Activated CD8-positive, alpha-beta memory T cell treated with anti-CD3 and anti-CD28 coated beads, Interleukin-2, amount 10 ng/mL, durations not matched to agents 7 days and 5 days (primary cell): ENCODE measurements around the gene SMC5. TPM values are rescaled to one million over a fixed set of nuclear protein-coding genes. Genes with fewer than 3 reads are reported as not detected.
A peak's percentile ranks its signal among the peaks of the same experiment; 100 is the strongest.
"Not testable (repeated sequence)": the region's sequence is repeated elsewhere in the genome, so short reads cannot be mapped to it uniquely, and the experiment has no call there.

ENCODE experiments used
- ATAC-seq: fragments of 150-1000 bp; cut with Tn5 transposase; one replicate; pipeline ENCODE4 v1.10.0; 2021; ENCODE audit warnings: moderate library complexity
- CTCF ChIA-PET: fragments of 350-600 bp; sonication (Branson Sonifier 250); formaldehyde crosslinking; loops from one replicate; lab custom pipeline; 2021; ENCODE audit warnings: antibody characterized with exemption; lab: Charles Lee
- DNase-seq: peaks from one replicate; pipeline ENCODE4 v3.0.0-alpha.2; 2020
- H3K27ac Mint-ChIP-seq: one replicate; pipeline ENCODE4 v1.8.0; 2021; ENCODE audit warnings: mild to moderate bottlenecking, mixed read lengths
- H3K27me3 Mint-ChIP-seq: one replicate; pipeline ENCODE4 v1.8.0; 2021; ENCODE audit warnings: mixed read lengths
- H3K36me3 Mint-ChIP-seq: one replicate; pipeline ENCODE4 v1.8.0; 2021; ENCODE audit warnings: mild to moderate bottlenecking, mixed read lengths
- H3K4me1 Mint-ChIP-seq: one replicate; pipeline ENCODE4 v1.8.0; 2021; ENCODE audit warnings: mixed read lengths
- H3K4me3 Mint-ChIP-seq: one replicate; pipeline ENCODE4 v1.8.0; 2021; ENCODE audit warnings: mild to moderate bottlenecking, moderate library complexity, mixed read lengths
- H3K9me3 Mint-ChIP-seq: one replicate; pipeline ENCODE4 v1.8.0; 2022; ENCODE audit warnings: low read depth, mixed read lengths
- total RNA-seq, 2 experiments: library from RNA; stranded (reverse); gene quantifications; one replicate each; pipeline ENCODE4 v1.2.3, GENCODE V29; 2021

SMC5 gene
- total RNA-seq, 2 experiments from 2014 or later, result 38.0 to 39.4 TPM

- Mint-ChIP-seq H3K9me3 (no peaks in the 10 kb centered on the region), H3K4me3 (no peak overlapping the region), H3K36me3 (peaks cover 11% of the 10 kb centered on the region), H3K27ac (no peak overlapping the region), H3K4me1 (peaks cover 24% of the 10 kb centered on the region), H3K27me3 (no peaks in the 10 kb centered on the region)
- ATAC-seq (no peak), DNase-seq (no peak)
- CTCF ChIA-PET, result no interaction called here
Observed at GRCh38 chr9:70389188-70389587, 130.4 kb downstream of the SMC5 start.

GRCh38 chr9:70389621-70390266, 131.0 kb downstream of the SMC5 start:
- H3K4me1 Mint-ChIP-seq, result peaks cover 24% of the 10 kb centered on the region
- peaks cover 9% of the 10 kb centered on the region for H3K36me3 Mint-ChIP-seq
- DNase-seq, result no peak
- no peak overlapping the region for H3K4me3 Mint-ChIP-seq
- no peaks in the 10 kb centered on the region for H3K9me3 Mint-ChIP-seq
- H3K27me3 Mint-ChIP-seq, result no peaks in the 10 kb centered on the region
- CTCF ChIA-PET, result interaction anchor here (1.1 kb wide), 1 partner anchor 17 kb away, joined by 3 read pairs; no protein-coding TSS in a partner anchor
- ATAC-seq, result peak; percentile 20
- H3K27ac Mint-ChIP-seq, result no peak overlapping the region

- Mint-ChIP-seq H3K27ac (peak overlapping the region; percentile 25), H3K4me1 (peaks cover 24% of the 10 kb centered on the region), H3K4me3 (no peak overlapping the region), H3K36me3 (peaks cover 9% of the 10 kb centered on the region), H3K9me3 (no peaks in the 10 kb centered on the region), H3K27me3 (no peaks in the 10 kb centered on the region)
- DNase-seq (no peak), ATAC-seq (no peak)
- CTCF ChIA-PET, result interaction anchor here (0.8 to 1.7 kb wide), 3 partner anchors 51 to 211 kb away, joined by 3 to 9 read pairs (median 4); no protein-coding TSS in a partner anchor
Observed at GRCh38 chr9:70390933-70391341, 132.2 kb downstream of the SMC5 start.

GRCh38 chr9:70392189-70392588, 133.4 kb downstream of the SMC5 start:
- ATAC-seq (peak; percentile 39), DNase-seq (no peak)
- Mint-ChIP-seq H3K27me3 (no peaks in the 10 kb centered on the region), H3K4me3 (no peak overlapping the region), H3K36me3 (peaks cover 8% of the 10 kb centered on the region), H3K4me1 (peaks cover 31% of the 10 kb centered on the region), H3K9me3 (no peaks in the 10 kb centered on the region), H3K27ac (no peak overlapping the region)
- CTCF ChIA-PET, result interaction anchor here (1.0 to 1.7 kb wide), 2 partner anchors 18 to 210 kb away, joined by 3 to 9 read pairs; no protein-coding TSS in a partner anchor

- Mint-ChIP-seq H3K27me3 (no peaks in the 10 kb centered on the region), H3K36me3 (peaks cover 2% of the 10 kb centered on the region), H3K4me3 (no peak overlapping the region), H3K4me1 (peaks cover 38% of the 10 kb centered on the region), H3K9me3 (no peaks in the 10 kb centered on the region), H3K27ac (no peak overlapping the region)
- ATAC-seq (no peak), DNase-seq (no peak)
- CTCF ChIA-PET, result no interaction called here
Observed at GRCh38 chr9:70392850-70393249, 134.1 kb downstream of the SMC5 start.

- no peak for ATAC-seq
- CTCF ChIA-PET, result interaction anchor here (1.0 to 1.8 kb wide), 2 partner anchors 10 to 207 kb away, joined by 3 to 5 read pairs; no protein-coding TSS in a partner anchor
- H3K4me3 Mint-ChIP-seq, result no peak overlapping the region
- H3K36me3 Mint-ChIP-seq, result no peaks in the 10 kb centered on the region
- H3K4me1 Mint-ChIP-seq, result peaks cover 44% of the 10 kb centered on the region
- H3K27ac Mint-ChIP-seq, result no peak overlapping the region
- H3K9me3 Mint-ChIP-seq, result no peaks in the 10 kb centered on the region
- H3K27me3 Mint-ChIP-seq, result no peaks in the 10 kb centered on the region
- DNase-seq, result no peak
Observed at GRCh38 chr9:70395652-70396051, 136.9 kb downstream of the SMC5 start.

GRCh38 chr9:70398145-70398556, 139.4 kb downstream of the SMC5 start:
- no peak for DNase-seq
- Mint-ChIP-seq H3K4me1 (peaks cover 37% of the 10 kb centered on the region), H3K27me3 (no peaks in the 10 kb centered on the region), H3K27ac (peak overlapping the region; percentile 69), H3K4me3 (peak overlapping the region; percentile 34), H3K36me3 (no peaks in the 10 kb centered on the region), H3K9me3 (no peaks in the 10 kb centered on the region)
- CTCF ChIA-PET, result interaction anchor here (0.8 to 1.3 kb wide), 2 partner anchors 9 to 58 kb away, joined by 3 to 4 read pairs; no protein-coding TSS in a partner anchor
- peak; percentile 94 for ATAC-seq

GRCh38 chr9:70399141-70399540, 140.4 kb downstream of the SMC5 start:
- Mint-ChIP-seq H3K36me3 (no peaks in the 10 kb centered on the region), H3K27me3 (no peaks in the 10 kb centered on the region), H3K9me3 (no peaks in the 10 kb centered on the region), H3K4me3 (no peak overlapping the region), H3K4me1 (peaks cover 41% of the 10 kb centered on the region), H3K27ac (peak overlapping the region; percentile 69)
- ATAC-seq (no peak), DNase-seq (no peak)
- CTCF ChIA-PET, result interaction anchor here (0.9 to 1.3 kb wide), 2 partner anchors 19 to 59 kb away, joined by 3 read pairs; no protein-coding TSS in a partner anchor

GRCh38 chr9:70400107-70400892, 141.5 kb downstream of the SMC5 start:
- no peak overlapping the region for H3K27ac Mint-ChIP-seq
- peaks cover 47% of the 10 kb centered on the region for H3K4me1 Mint-ChIP-seq
- no peak for DNase-seq
- CTCF ChIA-PET, result interaction anchor here (1.5 to 3.3 kb wide), 2 partner anchors 18 to 202 kb away, joined by 3 to 11 read pairs; no protein-coding TSS in a partner anchor
- no peaks in the 10 kb centered on the region for H3K27me3 Mint-ChIP-seq
- no peaks in the 10 kb centered on the region for H3K9me3 Mint-ChIP-seq
- no peak for ATAC-seq
- no peaks in the 10 kb centered on the region for H3K36me3 Mint-ChIP-seq
- no peak overlapping the region for H3K4me3 Mint-ChIP-seq

- not testable (repeated sequence) for H3K9me3 Mint-ChIP-seq, H3K36me3 Mint-ChIP-seq, H3K4me3 Mint-ChIP-seq, ATAC-seq, DNase-seq, H3K27ac Mint-ChIP-seq, H3K27me3 Mint-ChIP-seq
- peaks cover 53% of the 10 kb centered on the region for H3K4me1 Mint-ChIP-seq
- CTCF ChIA-PET, result interaction anchor here (1.5 to 3.3 kb wide), 2 partner anchors 17 to 201 kb away, joined by 3 to 11 read pairs; no protein-coding TSS in a partner anchor
Observed at GRCh38 chr9:70401241-70401640, 142.5 kb downstream of the SMC5 start.

- no peak overlapping the region for H3K27ac Mint-ChIP-seq
- ATAC-seq (no peak), DNase-seq (no peak)
- no peaks in the 10 kb centered on the region for H3K9me3 Mint-ChIP-seq
- no peaks in the 10 kb centered on the region for H3K27me3 Mint-ChIP-seq
- H3K4me1 Mint-ChIP-seq, result peaks cover 56% of the 10 kb centered on the region
- no peak overlapping the region for H3K4me3 Mint-ChIP-seq
- H3K36me3 Mint-ChIP-seq, result peaks cover 1% of the 10 kb centered on the region
- CTCF ChIA-PET, result interaction anchor here (0.9 to 3.3 kb wide), 4 partner anchors 16 to 200 kb away, joined by 3 to 11 read pairs (median 4); no protein-coding TSS in a partner anchor
Observed at GRCh38 chr9:70402213-70402612, 143.4 kb downstream of the SMC5 start.

GRCh38 chr9:70403166-70403565, 144.4 kb downstream of the SMC5 start:
- ATAC-seq, result no peak
- H3K4me3 Mint-ChIP-seq, result no peak overlapping the region

GRCh38 chr9:70403618-70404025, 144.8 kb downstream of the SMC5 start:
- H3K9me3 Mint-ChIP-seq, result no peaks in the 10 kb centered on the region
- CTCF ChIA-PET, result no interaction called here
- H3K27ac Mint-ChIP-seq, result no peak overlapping the region
- peaks cover 55% of the 10 kb centered on the region for H3K4me1 Mint-ChIP-seq
- no peaks in the 10 kb centered on the region for H3K27me3 Mint-ChIP-seq
- DNase-seq, result no peak
- H3K36me3 Mint-ChIP-seq, result peaks cover 5% of the 10 kb centered on the region
- no peak for ATAC-seq
- no peak overlapping the region for H3K4me3 Mint-ChIP-seq

More at GRCh38 chr9:70403166-70403565, 144.4 kb downstream of the SMC5 start:
- no peaks in the 10 kb centered on the region for H3K27me3 Mint-ChIP-seq
- H3K4me1 Mint-ChIP-seq, result peaks cover 56% of the 10 kb centered on the region
- DNase-seq, result no peak
- CTCF ChIA-PET, result interaction anchor here (1.4 to 3.3 kb wide), 2 partner anchors 52 to 199 kb away, joined by 4 to 11 read pairs; no protein-coding TSS in a partner anchor
- H3K27ac Mint-ChIP-seq, result no peak overlapping the region
- H3K9me3 Mint-ChIP-seq, result no peaks in the 10 kb centered on the region
- H3K36me3 Mint-ChIP-seq, result peaks cover 5% of the 10 kb centered on the region
